Ishikawa (cell line): ENCODE measurements around the gene ACBD5.
A peak's percentile ranks its signal among the peaks of the same experiment; 100 is the strongest.

Source experiments
- CEBPB ChIP-seq: IDR thresholded peaks from 2 replicates; pipeline ENCODE4 v1.6.1; 2012
- CREB1 ChIP-seq: IDR thresholded peaks from 2 replicates; pipeline ENCODE4 v1.6.1; 2012; ENCODE audit warnings: low read depth
- EGR1 ChIP-seq: IDR thresholded peaks from 2 replicates; pipeline ENCODE4 v1.6.1; 2012
- EP300 ChIP-seq: IDR thresholded peaks from 2 replicates; pipeline ENCODE4 v1.6.1; 2012; ENCODE audit warnings: borderline replicate concordance
- FOXM1 ChIP-seq: IDR thresholded peaks from 2 replicates; pipeline ENCODE4 v1.6.1; 2012; ENCODE audit warnings: low read depth, borderline replicate concordance
- NFIC ChIP-seq: IDR thresholded peaks from 2 replicates; pipeline ENCODE4 v1.6.1; 2012
- RAD21 ChIP-seq: IDR thresholded peaks from 2 replicates; pipeline ENCODE4 v1.6.1; 2012; ENCODE audit warnings: low read depth
- TAF1 ChIP-seq: IDR thresholded peaks from 2 replicates; pipeline ENCODE4 v1.6.1; 2012; ENCODE audit warnings: low read depth, mild to moderate bottlenecking
- TCF12 ChIP-seq: IDR thresholded peaks from 2 replicates; pipeline ENCODE4 v1.6.1; 2012; ENCODE audit warnings: low read depth
- TEAD4 ChIP-seq: IDR thresholded peaks from 2 replicates; pipeline ENCODE4 v1.6.1; 2012
- YY1 ChIP-seq: IDR thresholded peaks from 2 replicates; pipeline ENCODE4 v1.6.1; 2012; ENCODE audit warnings: low read depth
- ZBTB7A ChIP-seq: IDR thresholded peaks from 2 replicates; pipeline ENCODE4 v1.6.1; 2012; ENCODE audit warnings: low read depth
- TF ChIP-seq, protein P1 (sequence below): IDR thresholded peaks from 2 replicates; pipeline ENCODE4 v1.6.1; 2012
- TF ChIP-seq, protein P2 (sequence below): IDR thresholded peaks from 2 replicates; pipeline ENCODE4 v1.6.1; 2012
- TF ChIP-seq, protein P3 (sequence below): IDR thresholded peaks from 2 replicates; pipeline ENCODE4 v1.6.1; 2012; ENCODE audit warnings: low read depth, mild to moderate bottlenecking

Gene ACBD5

DNA sequence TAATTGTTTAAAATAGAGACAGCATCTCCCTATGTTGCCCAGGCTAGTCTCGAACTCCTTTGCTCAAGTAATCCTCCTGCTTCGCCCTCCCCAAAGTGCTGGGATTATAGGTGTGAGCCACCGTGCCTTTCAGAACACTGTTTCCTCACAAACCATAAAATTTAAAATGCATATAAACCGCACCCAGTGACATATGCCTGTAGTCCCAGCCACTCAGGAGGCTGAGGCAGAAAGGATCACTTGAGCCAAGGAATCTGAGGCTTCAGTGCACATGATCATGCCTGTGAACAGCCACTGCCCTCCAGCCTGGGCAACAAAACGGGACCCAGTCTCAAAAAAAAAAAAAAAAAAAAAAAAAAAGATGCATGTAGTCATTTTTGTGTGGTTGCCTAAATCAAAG is 36.8 kb downstream of the ACBD5 start:
- TF ChIP-seq EGR1 (no peak), TCF12 (no peak)

DNA sequence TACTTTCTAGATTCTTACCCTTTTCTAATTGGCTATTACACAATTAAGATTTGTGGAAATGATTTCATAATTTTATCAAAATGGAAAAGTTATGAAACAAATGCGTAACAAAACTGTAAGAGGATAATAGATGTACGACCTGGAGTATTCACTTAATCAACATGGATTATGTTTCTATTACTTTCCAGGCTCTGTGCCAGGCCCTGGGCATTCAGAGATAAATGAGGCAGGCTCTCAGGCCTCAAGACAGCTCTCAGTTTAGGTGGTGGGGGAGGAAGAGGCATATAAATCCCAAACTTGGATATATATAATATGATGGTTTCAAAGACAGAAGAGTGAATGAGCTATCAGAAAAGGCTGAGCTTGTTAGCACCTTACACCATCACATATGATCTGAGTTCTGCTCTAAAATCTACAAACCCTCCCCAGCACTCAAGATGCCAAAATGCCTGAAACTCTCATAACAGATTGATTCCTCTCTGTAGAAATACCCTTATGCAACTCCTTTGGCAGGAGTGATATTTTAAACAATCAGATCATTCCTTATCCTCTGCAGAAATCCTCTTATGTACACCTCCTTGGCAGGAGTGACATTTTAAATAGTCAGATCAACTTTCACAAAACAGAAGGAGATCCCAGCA is 42.5 kb downstream of the ACBD5 start:
- TF ChIP-seq ZBTB7A: no peak

DNA sequence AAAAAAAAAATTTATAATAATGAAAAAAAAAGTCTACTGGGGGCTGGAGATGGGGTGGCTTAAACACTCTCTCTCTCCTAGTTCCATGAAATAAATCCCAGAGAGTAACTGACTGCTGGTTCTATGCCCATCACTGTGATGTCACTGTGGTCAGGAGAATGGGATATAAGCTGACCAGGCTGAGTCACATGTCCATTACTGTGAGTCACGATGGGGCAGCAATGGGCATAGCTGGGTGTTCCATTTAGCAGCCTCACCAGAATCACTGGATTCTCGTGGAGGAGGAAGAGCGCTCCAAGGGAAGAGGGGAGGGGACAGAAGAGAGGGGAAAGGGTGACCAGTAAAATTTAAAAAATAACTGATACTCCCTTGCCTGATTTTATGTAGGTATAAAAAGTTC is 48.3 kb downstream of the ACBD5 start:
- TF ChIP-seq FOXM1 (no peak), CEBPB (no peak), EGR1 (no peak), NFIC (no peak), EP300 (no peak)
- TF ChIP-seq, protein P1, sequence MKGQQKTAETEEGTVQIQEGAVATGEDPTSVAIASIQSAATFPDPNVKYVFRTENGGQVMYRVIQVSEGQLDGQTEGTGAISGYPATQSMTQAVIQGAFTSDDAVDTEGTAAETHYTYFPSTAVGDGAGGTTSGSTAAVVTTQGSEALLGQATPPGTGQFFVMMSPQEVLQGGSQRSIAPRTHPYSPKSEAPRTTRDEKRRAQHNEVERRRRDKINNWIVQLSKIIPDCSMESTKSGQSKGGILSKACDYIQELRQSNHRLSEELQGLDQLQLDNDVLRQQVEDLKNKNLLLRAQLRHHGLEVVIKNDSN: peak; percentile 79

DNA sequence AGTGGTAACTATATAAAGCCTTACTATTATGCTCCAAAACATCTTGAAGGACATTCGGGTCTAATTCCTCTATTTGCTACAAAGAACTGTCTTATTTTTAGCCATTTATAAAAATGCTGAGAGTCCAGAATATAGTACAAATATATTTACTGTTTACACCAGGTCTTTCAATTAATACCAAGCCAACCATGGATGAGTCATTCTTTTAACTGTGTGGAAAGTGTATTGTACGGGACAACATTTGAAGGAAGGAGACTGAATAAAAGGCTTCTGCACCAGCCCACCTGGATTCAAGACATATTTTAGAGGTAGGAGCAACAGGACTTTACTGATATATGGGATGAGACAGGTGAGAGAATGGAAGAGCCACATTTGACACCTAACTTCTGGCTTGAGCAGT is 50.1 kb downstream of the ACBD5 start:
- TF ChIP-seq, protein P2, sequence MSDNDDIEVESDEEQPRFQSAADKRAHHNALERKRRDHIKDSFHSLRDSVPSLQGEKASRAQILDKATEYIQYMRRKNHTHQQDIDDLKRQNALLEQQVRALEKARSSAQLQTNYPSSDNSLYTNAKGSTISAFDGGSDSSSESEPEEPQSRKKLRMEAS: no peak
- TF ChIP-seq CEBPB (no peak), RAD21 (no peak), ZBTB7A (no peak), FOXM1 (no peak), EP300 (no peak), EGR1 (no peak), TEAD4 (no peak), CREB1 (no peak), NFIC (no peak)
- TF ChIP-seq, protein P1: no peak

DNA sequence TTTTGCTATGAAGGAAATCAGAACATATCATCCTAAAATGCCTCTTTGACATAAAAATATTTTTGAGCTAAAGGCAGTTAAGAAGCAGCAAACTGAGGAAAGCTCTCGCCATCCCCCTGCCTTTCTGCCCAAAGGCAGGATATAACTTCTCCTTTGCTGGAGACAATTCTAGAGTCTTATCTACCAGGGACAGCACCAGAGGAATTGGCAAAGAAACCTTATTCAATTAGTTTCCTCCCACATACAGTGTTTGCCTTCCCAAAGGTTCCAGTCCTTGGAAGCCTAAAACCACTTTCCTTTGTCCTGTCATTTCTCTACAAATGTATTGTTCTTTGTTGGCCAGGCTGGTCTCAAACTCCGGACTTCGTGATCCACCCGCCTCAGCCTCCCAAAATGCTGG is 51.7 kb downstream of the ACBD5 start:
- TF ChIP-seq FOXM1 (no peak), CREB1 (no peak), TCF12 (no peak), EP300 (no peak)
- TF ChIP-seq, protein P3, sequence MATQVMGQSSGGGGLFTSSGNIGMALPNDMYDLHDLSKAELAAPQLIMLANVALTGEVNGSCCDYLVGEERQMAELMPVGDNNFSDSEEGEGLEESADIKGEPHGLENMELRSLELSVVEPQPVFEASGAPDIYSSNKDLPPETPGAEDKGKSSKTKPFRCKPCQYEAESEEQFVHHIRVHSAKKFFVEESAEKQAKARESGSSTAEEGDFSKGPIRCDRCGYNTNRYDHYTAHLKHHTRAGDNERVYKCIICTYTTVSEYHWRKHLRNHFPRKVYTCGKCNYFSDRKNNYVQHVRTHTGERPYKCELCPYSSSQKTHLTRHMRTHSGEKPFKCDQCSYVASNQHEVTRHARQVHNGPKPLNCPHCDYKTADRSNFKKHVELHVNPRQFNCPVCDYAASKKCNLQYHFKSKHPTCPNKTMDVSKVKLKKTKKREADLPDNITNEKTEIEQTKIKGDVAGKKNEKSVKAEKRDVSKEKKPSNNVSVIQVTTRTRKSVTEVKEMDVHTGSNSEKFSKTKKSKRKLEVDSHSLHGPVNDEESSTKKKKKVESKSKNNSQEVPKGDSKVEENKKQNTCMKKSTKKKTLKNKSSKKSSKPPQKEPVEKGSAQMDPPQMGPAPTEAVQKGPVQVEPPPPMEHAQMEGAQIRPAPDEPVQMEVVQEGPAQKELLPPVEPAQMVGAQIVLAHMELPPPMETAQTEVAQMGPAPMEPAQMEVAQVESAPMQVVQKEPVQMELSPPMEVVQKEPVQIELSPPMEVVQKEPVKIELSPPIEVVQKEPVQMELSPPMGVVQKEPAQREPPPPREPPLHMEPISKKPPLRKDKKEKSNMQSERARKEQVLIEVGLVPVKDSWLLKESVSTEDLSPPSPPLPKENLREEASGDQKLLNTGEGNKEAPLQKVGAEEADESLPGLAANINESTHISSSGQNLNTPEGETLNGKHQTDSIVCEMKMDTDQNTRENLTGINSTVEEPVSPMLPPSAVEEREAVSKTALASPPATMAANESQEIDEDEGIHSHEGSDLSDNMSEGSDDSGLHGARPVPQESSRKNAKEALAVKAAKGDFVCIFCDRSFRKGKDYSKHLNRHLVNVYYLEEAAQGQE: peak; percentile 54; the same call in 1 of the 2 replicates
- TF ChIP-seq, protein P2: no peak

DNA sequence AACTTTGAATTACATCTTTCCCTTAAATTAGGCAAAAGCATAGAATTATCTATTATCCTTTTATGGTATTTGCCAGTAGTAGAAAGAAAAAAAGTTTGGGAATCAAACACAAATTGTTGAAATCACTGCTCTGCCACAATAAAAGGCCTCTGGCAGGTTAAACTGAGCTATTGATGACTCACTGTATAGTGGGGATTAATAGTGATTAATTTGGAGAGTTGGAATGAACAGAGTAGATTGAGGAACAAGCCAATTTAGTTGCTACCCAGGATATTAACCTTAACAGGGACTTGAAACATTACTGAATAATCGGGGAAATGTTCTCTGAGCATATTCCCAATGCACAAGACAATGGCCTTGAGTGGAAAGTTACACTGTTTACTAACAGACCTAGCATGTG is 52.3 kb downstream of the ACBD5 start:
- TF ChIP-seq TAF1 (no peak), EGR1 (no peak), ZBTB7A (no peak), CEBPB (no peak), FOXM1 (no peak)
- TF ChIP-seq, protein P3: no peak
- TF ChIP-seq, protein P1: no peak

DNA sequence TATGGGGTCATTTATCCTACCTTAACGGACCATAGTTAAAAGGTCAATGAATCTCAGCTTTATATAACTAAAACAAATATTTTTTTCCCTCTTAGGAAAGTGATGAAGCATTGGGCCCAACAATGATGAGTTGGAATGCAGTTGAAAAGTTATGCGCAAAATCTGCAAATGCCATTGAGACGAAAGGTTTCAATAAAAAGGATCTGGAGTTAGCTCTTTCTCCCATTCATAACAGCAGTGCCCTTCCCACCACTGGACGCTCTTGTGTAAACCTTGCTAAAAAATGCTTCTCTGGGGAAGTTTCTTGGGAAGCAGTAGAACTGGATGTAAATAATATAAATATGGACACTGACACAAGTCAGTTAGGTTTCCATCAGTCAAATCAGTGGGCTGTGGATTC is 70.7 kb downstream of the ACBD5 start:
- TF ChIP-seq, protein P1: no peak
- TF ChIP-seq, protein P2: no peak
- no peak for TF ChIP-seq YY1
- no peak for TF ChIP-seq RAD21
- no peak for TF ChIP-seq EP300
- no peak for TF ChIP-seq FOXM1
- no peak for TF ChIP-seq NFIC
